ENCODE results near the gene MISP. TPM values are rescaled to one million over a fixed set of nuclear protein-coding genes. Genes with fewer than 3 reads are reported as not detected.
A peak's percentile ranks its signal among the peaks of the same experiment; 100 is the strongest.

The MISP gene
- total and polyA plus RNA-seq, 2 of the 13 experiments (the other 11 are each of a cell fraction or from before 2014, with no cell fraction given) = 0.67 to 1.3 TPM

- TF ChIP-seq, protein P1, sequence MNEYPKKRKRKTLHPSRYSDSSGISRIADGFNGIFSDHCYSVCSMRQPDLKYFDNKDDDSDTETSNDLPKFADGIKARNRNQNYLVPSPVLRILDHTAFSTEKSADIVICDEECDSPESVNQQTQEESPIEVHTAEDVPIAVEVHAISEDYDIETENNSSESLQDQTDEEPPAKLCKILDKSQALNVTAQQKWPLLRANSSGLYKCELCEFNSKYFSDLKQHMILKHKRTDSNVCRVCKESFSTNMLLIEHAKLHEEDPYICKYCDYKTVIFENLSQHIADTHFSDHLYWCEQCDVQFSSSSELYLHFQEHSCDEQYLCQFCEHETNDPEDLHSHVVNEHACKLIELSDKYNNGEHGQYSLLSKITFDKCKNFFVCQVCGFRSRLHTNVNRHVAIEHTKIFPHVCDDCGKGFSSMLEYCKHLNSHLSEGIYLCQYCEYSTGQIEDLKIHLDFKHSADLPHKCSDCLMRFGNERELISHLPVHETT (CRISPR knock-in tag; conservative IDR thresholded peaks at IDR 0.05) = peak; percentile 73; the same call in 1 of the 2 replicates
- TF ChIP-seq E2F5 (CRISPR knock-in tag; conservative IDR thresholded peaks at IDR 0.05) (0 out of 2 replicates have a peak, but pooled peaks have one; percentile 21), KDM6A (CRISPR knock-in tag; IDR thresholded peaks at IDR 0.05; ENCODE audit: low read depth) (peak; percentile 100), THAP11 (CRISPR knock-in tag; IDR thresholded peaks at IDR 0.05) (peak; percentile 78), KDM2A (CRISPR knock-in tag; IDR thresholded peaks at IDR 0.05; ENCODE audit: borderline replicate concordance, low read depth) (peak; percentile 79; the same call in 1 of the 2 replicates), KAT8 (CRISPR knock-in tag; IDR thresholded peaks at IDR 0.05) (peak; percentile 73), ZNF878 (CRISPR knock-in tag; IDR thresholded peaks at IDR 0.05) (no peak), NFKBIZ (CRISPR knock-in tag; IDR thresholded peaks at IDR 0.05) (0 out of 2 replicates have a peak, but pooled peaks have one; percentile 74), NR2F6 (IDR thresholded peaks at IDR 0.05) (peak; percentile 88), NR2F6 (CRISPR knock-in tag; IDR thresholded peaks at IDR 0.05) (peak; percentile 96), GTF2F1 (IDR thresholded peaks at IDR 0.05; ENCODE audit: low read length) (0 out of 2 replicates have a peak, but pooled peaks have one; percentile 27), NONO (IDR thresholded peaks at IDR 0.05) (no peak), NONO (CRISPR knock-in tag; conservative IDR thresholded peaks at IDR 0.05) (peak; percentile 91), ZNF777 (CRISPR knock-in tag; IDR thresholded peaks at IDR 0.05) (peak; percentile 33; the same call in 1 of the 2 replicates), AGO2 (optimal IDR thresholded peaks at IDR 0.05; ENCODE audit: low read depth, low read length) (peak; percentile 47), SCMH1 (CRISPR knock-in tag; IDR thresholded peaks at IDR 0.05; ENCODE audit: borderline replicate concordance) (no peak), ATF7-NPFF (CRISPR knock-in tag; IDR thresholded peaks at IDR 0.05; ENCODE audit: low read depth) (peak; percentile 73), HNRNPL (IDR thresholded peaks at IDR 0.05; ENCODE audit: low read depth, low read length) (peak; percentile 94), U2AF1 (optimal IDR thresholded peaks at IDR 0.05; ENCODE audit: low read depth, low read length) (peak; percentile 53), MXI1 (IDR thresholded peaks at IDR 0.05; ENCODE audit: borderline replicate concordance, low read depth, low read length) (peak; percentile 32; the same call in 1 of the 3 replicates), FOXP1 (IDR thresholded peaks at IDR 0.05) (no peak; the same call in 1 of the 2 replicates), FOXP1 (CRISPR knock-in tag; IDR thresholded peaks at IDR 0.05) (peak; percentile 72)
- TF ChIP-seq, protein P2, sequence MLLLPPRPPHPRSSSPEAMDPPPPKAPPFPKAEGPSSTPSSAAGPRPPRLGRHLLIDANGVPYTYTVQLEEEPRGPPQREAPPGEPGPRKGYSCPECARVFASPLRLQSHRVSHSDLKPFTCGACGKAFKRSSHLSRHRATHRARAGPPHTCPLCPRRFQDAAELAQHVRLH (CRISPR knock-in tag; IDR thresholded peaks at IDR 0.05; ENCODE audit: borderline replicate concordance, low read depth) = peak; percentile 67; the same call in 1 of the 2 replicates
- TF ChIP-seq, protein P3, sequence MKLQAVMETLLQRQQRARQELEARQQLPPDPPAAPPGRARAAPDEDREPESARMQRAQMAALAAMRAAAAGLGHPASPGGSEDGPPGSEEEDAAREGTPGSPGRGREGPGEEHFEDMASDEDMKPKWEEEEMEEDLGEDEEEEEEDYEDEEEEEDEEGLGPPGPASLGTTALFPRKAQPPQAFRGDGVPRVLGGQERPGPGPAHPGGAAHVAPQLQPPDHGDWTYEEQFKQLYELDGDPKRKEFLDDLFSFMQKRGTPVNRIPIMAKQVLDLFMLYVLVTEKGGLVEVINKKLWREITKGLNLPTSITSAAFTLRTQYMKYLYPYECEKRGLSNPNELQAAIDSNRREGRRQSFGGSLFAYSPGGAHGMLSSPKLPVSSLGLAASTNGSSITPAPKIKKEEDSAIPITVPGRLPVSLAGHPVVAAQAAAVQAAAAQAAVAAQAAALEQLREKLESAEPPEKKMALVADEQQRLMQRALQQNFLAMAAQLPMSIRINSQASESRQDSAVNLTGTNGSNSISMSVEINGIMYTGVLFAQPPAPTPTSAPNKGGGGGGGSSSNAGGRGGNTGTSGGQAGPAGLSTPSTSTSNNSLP (IDR thresholded peaks at IDR 0.05; ENCODE audit: low read depth, low read length) = 0 out of 2 replicates have a peak, but pooled peaks have one; percentile 40
- TF ChIP-seq, protein P4, sequence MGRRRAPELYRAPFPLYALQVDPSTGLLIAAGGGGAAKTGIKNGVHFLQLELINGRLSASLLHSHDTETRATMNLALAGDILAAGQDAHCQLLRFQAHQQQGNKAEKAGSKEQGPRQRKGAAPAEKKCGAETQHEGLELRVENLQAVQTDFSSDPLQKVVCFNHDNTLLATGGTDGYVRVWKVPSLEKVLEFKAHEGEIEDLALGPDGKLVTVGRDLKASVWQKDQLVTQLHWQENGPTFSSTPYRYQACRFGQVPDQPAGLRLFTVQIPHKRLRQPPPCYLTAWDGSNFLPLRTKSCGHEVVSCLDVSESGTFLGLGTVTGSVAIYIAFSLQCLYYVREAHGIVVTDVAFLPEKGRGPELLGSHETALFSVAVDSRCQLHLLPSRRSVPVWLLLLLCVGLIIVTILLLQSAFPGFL (CRISPR knock-in tag; IDR thresholded peaks at IDR 0.05) = no peak
Observed at GRCh38 chr19:738509-739128, 12.3 kb upstream of the MISP start (continued).

All from HepG2 (cell line).